WTC11 (cell line): Measurements from ENCODE around the gene TDRD10. TPM values are rescaled to one million over a fixed set of nuclear protein-coding genes. Genes with fewer than 3 reads are reported as not detected.

Source experiments
- ATAC-seq: fragments of 200-7000 bp; cut with Tn5 transposase; 2 replicates; pipeline ENCODE4 v1.10.0; 2021; ENCODE audit warnings: mild to moderate bottlenecking, moderate library complexity
- CTCF ChIA-PET: fragments of 300-600 bp; sonication (Branson Sonifier 250); formaldehyde crosslinking; loops from one replicate; lab custom pipeline; 2021; ENCODE audit warnings: antibody characterized with exemption; lab: Charles Lee
- POLR2A ChIA-PET: fragments of 350-600 bp; sonication (Branson Sonifier 250); formaldehyde crosslinking; loops from one replicate; lab custom pipeline; 2021; ENCODE audit warnings: antibody characterized with exemption; lab: Charles Lee
- DNase-seq: peaks from one replicate; pipeline ENCODE4 v3.0.0; 2021; ENCODE audit warnings: low spot score
- H3K27ac Mint-ChIP-seq: 2 replicates; pipeline ENCODE4 v1.8.0; 2021; ENCODE audit warnings: mixed read lengths
- H3K27me3 Mint-ChIP-seq: 2 replicates; pipeline ENCODE4 v1.8.0; 2021; ENCODE audit warnings: low read depth, mild to moderate bottlenecking, moderate library complexity, mixed read lengths
- H3K36me3 Mint-ChIP-seq: 2 replicates; pipeline ENCODE4 v1.8.0; 2021; ENCODE audit warnings: mixed read lengths
- H3K4me1 Mint-ChIP-seq: 2 replicates; pipeline ENCODE4 v1.8.0; 2022; ENCODE audit warnings: mixed read lengths
- H3K4me3 Mint-ChIP-seq: 2 replicates; pipeline ENCODE4 v1.8.0; 2021; ENCODE audit warnings: mild to moderate bottlenecking, moderate library complexity, mixed read lengths
- H3K9me3 Mint-ChIP-seq: 2 replicates; pipeline ENCODE4 v1.8.0; 2021; ENCODE audit warnings: mixed read lengths
- ATF1 ChIP-seq: sonication (generic); formaldehyde crosslinking; IDR thresholded peaks from 2 replicates; pipeline ENCODE4 v1.8.1; 2023; ENCODE audit warnings: mild to moderate bottlenecking, moderate library complexity, missing genetic modification reagents
- IRF2 ChIP-seq: sonication (generic); formaldehyde crosslinking; IDR thresholded peaks from 2 replicates; pipeline ENCODE4 v1.8.0; 2022; ENCODE audit warnings: low read depth, missing genetic modification reagents, borderline replicate concordance
- JUN ChIP-seq: sonication (generic); formaldehyde crosslinking; IDR thresholded peaks from 2 replicates; pipeline ENCODE4 v1.8.0; 2023; ENCODE audit warnings: mild to moderate bottlenecking, missing genetic modification reagents
- TEAD4 ChIP-seq: sonication (generic); formaldehyde crosslinking; IDR thresholded peaks from 2 replicates; pipeline ENCODE4 v1.8.0; 2022; ENCODE audit warnings: mild to moderate bottlenecking, missing genetic modification reagents
- ZBTB21 ChIP-seq: sonication (generic); formaldehyde crosslinking; IDR thresholded peaks from 2 replicates; pipeline ENCODE4 v1.8.1; 2023; ENCODE audit warnings: mild to moderate bottlenecking, missing genetic modification reagents, borderline replicate concordance
- ZNF121 ChIP-seq: sonication (generic); formaldehyde crosslinking; IDR thresholded peaks from 2 replicates; pipeline ENCODE4 v1.8.0; 2023; ENCODE audit warnings: missing genetic modification reagents
- ZNF219 ChIP-seq: sonication (generic); formaldehyde crosslinking; IDR thresholded peaks from 2 replicates; pipeline ENCODE4 v1.8.0; 2023; ENCODE audit warnings: missing genetic modification reagents, mild to moderate bottlenecking, borderline replicate concordance
- ZNF423 ChIP-seq: fragments of 250-450 bp; sonication (Bioruptor Pico); IDR thresholded peaks from 2 replicates; pipeline ENCODE4 v2.1.2; 2022; ENCODE audit warnings: mild to moderate bottlenecking, moderate library complexity
- total RNA-seq: library from RNA; stranded (reverse); gene quantifications from 3 replicates; pipeline ENCODE4 v1.2.3, GENCODE V29; 2021
- TF ChIP-seq, protein P1 (sequence below): sonication (generic); formaldehyde crosslinking; IDR thresholded peaks from 2 replicates; pipeline ENCODE4 v1.8.0; 2023; ENCODE audit warnings: missing genetic modification reagents, mild to moderate bottlenecking, borderline replicate concordance
- TF ChIP-seq, protein P2 (sequence below): sonication (generic); formaldehyde crosslinking; IDR thresholded peaks from 2 replicates; pipeline ENCODE4 v1.8.1; 2023; ENCODE audit warnings: mild to moderate bottlenecking, missing genetic modification reagents, moderate library complexity
- TF ChIP-seq, protein P3 (sequence below): sonication (generic); formaldehyde crosslinking; IDR thresholded peaks from 2 replicates; pipeline ENCODE4 v1.8.0; 2022; ENCODE audit warnings: mild to moderate bottlenecking, missing genetic modification reagents
- TF ChIP-seq, protein P4 (sequence below): sonication (generic); formaldehyde crosslinking; IDR thresholded peaks from 2 replicates; pipeline ENCODE4 v1.8.1; 2022; ENCODE audit warnings: mild to moderate bottlenecking, missing genetic modification reagents, moderate library complexity, borderline replicate concordance

TDRD10 gene
- total RNA-seq, 1 experiment from 2014 or later, result 0.09 TPM

DNA sequence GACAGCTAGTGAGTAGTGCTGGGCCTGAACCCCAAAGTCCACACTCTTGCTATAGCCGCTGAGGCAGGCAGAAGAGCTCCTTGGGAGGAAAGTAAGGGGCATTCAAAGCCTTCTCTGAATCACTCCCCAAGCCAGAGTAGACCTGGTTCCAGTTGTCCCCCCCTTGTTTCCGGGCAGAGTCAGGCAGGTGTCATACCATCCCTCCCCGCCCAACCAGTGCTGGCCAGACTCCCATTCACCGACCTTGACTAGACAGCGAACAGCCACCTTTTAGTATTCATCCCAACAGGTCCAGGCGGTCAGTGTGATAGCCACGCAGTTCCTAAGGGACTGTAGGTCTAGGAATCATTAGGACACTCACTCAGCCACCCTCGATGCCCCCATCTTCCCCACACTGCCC is 77.4 kb downstream of the TDRD10 start (continued):
- TF ChIP-seq ZNF219 (CRISPR knock-in tag), result no peak

DNA sequence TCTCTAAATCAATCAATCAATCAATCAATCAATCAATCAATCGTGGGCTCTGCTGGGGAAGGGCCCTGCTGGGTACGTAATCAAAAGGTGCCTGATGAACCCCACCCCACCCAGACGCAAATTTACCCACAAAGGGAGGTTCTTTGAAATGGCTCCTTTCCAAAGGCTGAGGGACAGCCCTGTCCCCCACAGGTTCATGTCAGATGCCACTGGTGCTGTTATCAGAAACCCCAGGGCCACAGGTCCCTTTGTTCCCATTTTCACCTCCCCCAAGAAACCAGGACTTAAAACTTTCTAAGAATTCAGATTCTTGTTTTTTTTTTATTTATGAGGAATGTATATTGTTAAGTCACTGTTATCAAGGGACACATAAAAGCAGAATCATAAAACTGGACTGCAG is 79.7 kb downstream of the TDRD10 start:
- no peaks in the 10 kb centered on the region for H3K4me1 Mint-ChIP-seq
- DNase-seq (no peak), ATAC-seq (no peak)
- no peaks in the 10 kb centered on the region for H3K27me3 Mint-ChIP-seq
- no peak for TF ChIP-seq ZNF423 (CRISPR knock-in tag)
- H3K27ac Mint-ChIP-seq, result no peak overlapping the region
- H3K36me3 Mint-ChIP-seq, result peaks cover 68% of the 10 kb centered on the region
- H3K9me3 Mint-ChIP-seq, result no peaks in the 10 kb centered on the region
- no peak overlapping the region for H3K4me3 Mint-ChIP-seq
- ChIA-PET POLR2A (no interaction called here), CTCF (no interaction called here)

DNA sequence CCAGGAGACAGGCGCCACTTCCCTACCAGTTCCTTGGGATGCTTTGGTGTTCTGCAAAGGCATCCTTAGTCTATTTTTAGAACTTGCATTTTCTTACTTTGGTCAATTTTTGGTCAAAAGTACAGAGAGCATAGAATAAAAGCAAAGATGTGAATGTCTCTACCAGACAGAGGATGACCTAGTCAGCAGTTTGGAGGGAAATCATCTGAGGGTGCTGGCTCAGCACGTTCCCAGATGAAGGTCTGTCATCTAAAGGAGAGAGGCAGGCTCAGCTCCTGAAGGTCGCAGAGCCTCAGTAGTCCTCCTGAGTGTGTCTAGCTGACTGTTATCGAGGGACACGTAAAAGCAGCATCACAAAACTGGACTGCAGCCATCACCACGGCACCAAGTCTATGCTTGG is 80.9 kb downstream of the TDRD10 start:
- Mint-ChIP-seq H3K4me1 (no peaks in the 10 kb centered on the region), H3K9me3 (no peaks in the 10 kb centered on the region), H3K4me3 (no peak overlapping the region), H3K36me3 (peaks cover 80% of the 10 kb centered on the region), H3K27me3 (no peaks in the 10 kb centered on the region), H3K27ac (no peak overlapping the region)
- TF ChIP-seq, protein P1, sequence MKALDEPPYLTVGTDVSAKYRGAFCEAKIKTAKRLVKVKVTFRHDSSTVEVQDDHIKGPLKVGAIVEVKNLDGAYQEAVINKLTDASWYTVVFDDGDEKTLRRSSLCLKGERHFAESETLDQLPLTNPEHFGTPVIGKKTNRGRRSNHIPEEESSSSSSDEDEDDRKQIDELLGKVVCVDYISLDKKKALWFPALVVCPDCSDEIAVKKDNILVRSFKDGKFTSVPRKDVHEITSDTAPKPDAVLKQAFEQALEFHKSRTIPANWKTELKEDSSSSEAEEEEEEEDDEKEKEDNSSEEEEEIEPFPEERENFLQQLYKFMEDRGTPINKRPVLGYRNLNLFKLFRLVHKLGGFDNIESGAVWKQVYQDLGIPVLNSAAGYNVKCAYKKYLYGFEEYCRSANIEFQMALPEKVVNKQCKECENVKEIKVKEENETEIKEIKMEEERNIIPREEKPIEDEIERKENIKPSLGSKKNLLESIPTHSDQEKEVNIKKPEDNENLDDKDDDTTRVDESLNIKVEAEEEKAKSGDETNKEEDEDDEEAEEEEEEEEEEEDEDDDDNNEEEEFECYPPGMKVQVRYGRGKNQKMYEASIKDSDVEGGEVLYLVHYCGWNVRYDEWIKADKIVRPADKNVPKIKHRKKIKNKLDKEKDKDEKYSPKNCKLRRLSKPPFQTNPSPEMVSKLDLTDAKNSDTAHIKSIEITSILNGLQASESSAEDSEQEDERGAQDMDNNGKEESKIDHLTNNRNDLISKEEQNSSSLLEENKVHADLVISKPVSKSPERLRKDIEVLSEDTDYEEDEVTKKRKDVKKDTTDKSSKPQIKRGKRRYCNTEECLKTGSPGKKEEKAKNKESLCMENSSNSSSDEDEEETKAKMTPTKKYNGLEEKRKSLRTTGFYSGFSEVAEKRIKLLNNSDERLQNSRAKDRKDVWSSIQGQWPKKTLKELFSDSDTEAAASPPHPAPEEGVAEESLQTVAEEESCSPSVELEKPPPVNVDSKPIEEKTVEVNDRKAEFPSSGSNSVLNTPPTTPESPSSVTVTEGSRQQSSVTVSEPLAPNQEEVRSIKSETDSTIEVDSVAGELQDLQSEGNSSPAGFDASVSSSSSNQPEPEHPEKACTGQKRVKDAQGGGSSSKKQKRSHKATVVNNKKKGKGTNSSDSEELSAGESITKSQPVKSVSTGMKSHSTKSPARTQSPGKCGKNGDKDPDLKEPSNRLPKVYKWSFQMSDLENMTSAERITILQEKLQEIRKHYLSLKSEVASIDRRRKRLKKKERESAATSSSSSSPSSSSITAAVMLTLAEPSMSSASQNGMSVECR (CRISPR knock-in tag), result no peak
- no peak for TF ChIP-seq ZNF121 (CRISPR knock-in tag)
- TF ChIP-seq JUN (CRISPR knock-in tag), result no peak
- no peak for TF ChIP-seq TEAD4
- no peak for TF ChIP-seq ZBTB21 (CRISPR knock-in tag)
- TF ChIP-seq, protein P2, sequence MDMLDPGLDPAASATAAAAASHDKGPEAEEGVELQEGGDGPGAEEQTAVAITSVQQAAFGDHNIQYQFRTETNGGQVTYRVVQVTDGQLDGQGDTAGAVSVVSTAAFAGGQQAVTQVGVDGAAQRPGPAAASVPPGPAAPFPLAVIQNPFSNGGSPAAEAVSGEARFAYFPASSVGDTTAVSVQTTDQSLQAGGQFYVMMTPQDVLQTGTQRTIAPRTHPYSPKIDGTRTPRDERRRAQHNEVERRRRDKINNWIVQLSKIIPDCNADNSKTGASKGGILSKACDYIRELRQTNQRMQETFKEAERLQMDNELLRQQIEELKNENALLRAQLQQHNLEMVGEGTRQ (CRISPR knock-in tag), result no peak
- TF ChIP-seq, protein P3, sequence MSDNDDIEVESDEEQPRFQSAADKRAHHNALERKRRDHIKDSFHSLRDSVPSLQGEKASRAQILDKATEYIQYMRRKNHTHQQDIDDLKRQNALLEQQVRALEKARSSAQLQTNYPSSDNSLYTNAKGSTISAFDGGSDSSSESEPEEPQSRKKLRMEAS, result no peak
- no peak for TF ChIP-seq IRF2 (CRISPR knock-in tag)
- TF ChIP-seq ATF1 (CRISPR knock-in tag), result no peak
- ATAC-seq (no peak), DNase-seq (no peak)
- ChIA-PET CTCF (no interaction called here), POLR2A (no interaction called here)

DNA sequence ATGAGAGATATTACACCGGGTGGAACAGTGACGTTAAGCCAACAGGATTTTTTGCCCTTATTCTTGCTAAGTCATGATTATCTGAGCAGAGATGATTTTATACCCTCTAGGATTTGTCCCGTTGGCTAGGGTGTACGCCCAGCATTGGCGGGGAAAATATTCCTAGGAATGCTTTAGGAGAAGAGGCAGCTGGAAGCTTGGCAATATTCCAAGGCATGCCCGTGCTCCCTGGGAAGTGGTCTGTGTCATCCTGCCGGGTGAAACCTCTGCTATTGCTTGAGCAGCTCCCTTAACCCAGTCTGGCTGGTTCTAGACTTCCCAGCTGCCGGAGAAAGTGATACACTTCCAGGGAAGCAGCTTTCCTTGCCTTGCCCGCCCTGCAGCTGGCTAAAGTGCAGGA is 81.8 kb downstream of the TDRD10 start:
- H3K4me3 Mint-ChIP-seq, result no peak overlapping the region
- POLR2A ChIA-PET, result no interaction called here
- no peaks in the 10 kb centered on the region for H3K27me3 Mint-ChIP-seq
- no peak overlapping the region for H3K27ac Mint-ChIP-seq
- peaks cover 83% of the 10 kb centered on the region for H3K36me3 Mint-ChIP-seq
- CTCF ChIA-PET, result no interaction called here
- DNase-seq (no peak), ATAC-seq (no peak)
- H3K9me3 Mint-ChIP-seq, result no peaks in the 10 kb centered on the region
- TF ChIP-seq, protein P4, sequence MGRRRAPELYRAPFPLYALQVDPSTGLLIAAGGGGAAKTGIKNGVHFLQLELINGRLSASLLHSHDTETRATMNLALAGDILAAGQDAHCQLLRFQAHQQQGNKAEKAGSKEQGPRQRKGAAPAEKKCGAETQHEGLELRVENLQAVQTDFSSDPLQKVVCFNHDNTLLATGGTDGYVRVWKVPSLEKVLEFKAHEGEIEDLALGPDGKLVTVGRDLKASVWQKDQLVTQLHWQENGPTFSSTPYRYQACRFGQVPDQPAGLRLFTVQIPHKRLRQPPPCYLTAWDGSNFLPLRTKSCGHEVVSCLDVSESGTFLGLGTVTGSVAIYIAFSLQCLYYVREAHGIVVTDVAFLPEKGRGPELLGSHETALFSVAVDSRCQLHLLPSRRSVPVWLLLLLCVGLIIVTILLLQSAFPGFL (CRISPR knock-in tag), result no peak
- H3K4me1 Mint-ChIP-seq, result no peaks in the 10 kb centered on the region
